ENCODE measurements around the gene HOXA3. TPM values are rescaled to one million over a fixed set of nuclear protein-coding genes. Genes with fewer than 3 reads are reported as not detected.

The HOXA3 gene
- total and polyA plus RNA-seq, 8 donors: 0.87 to 42.6 (median 5.0) TPM

DNA sequence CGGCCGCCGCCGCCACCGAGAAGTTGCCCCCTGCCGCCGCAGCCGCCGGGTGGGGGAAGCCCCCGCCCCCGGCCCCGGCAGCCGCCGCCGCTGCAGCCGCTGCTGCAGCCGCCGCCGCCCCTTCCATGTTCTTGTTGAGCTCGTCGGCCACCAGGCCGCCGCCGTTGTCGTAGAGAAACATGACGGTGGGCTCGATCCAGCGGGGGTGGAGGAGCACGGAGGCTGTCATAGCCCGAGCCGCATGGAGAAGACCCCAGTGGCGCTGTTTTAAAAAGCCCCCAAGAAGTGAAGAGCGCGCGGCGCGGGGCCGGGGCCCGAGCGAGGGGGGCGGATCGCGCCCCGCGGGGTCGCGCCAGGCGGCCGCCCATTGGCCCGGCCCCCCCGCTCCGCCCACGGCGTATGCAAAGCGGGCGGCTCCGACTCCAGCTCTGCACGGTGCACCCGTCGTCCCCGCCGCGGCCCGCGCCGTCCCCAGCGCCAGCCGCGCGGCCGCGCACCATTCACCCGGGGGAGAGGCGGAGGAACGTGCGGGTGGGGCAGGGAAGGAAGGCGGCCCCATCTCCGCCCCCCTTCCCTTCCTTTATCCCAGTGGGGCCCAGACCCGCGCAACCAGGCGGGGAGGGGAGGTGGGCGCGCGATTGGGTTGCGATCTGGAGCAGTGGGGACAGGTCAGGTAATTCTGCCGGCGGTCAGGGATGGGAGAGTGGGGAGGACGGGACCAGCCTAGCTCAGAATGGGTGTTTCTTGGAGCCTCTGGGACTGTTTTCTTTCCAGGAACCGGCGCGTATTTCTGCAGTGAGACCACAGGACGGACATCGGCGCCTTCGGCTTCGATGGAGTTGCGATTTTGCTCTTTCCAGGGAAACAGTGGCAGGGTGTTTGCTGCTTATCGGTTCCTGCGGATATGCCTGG is 47.7 kb upstream of the HOXA3 start, which contains the start of gene HOXA13:
TSS of gene HOXA13 (minus strand) at position 243 of the 912 bp plus-strand sequence. CDS start at position 229, 14 bp downstream.
- Histone ChIP-seq H3K36me3 (no peaks in the 10 kb centered on the region), H3K27ac (no peak within 1 kb of the TSS), H3K4me1 (peaks cover 35 to 58% (median 47%) of the 10 kb centered on the region in 4 donors), H3K4me3 (peak within 1 kb of the TSS; percentile 28 to 50 (median 40)), H3K9me3 (no peaks in the 10 kb centered on the region), H3K27me3 (peaks cover 48 to 100% (median 95%) of the 10 kb centered on the region in 3 donors)
- peak in 1 of 2 donors; percentile 52 for DNase-seq
- TF ChIP-seq CTCF (IDR thresholded peaks at IDR 0.05): no peak
- no peak for TF ChIP-seq POLR2AphosphoS5 (IDR thresholded peaks at IDR 0.05)
- TF ChIP-seq EP300 (IDR thresholded peaks at IDR 0.05): no peak
- no peak for TF ChIP-seq POLR2A (IDR thresholded peaks at IDR 0.05)
- WGBS, 5 donors: 2 to 4% (median 2%) methylated on average over 30 to 98 of the region's 99 CpGs
- intact Hi-C loops (cut with DNase I; ENCODE audit: low total_unique reads): loop anchor here (10.0 kb wide), 3 partner anchors 375 to 815 kb away; no protein-coding TSS in a partner anchor

DNA sequence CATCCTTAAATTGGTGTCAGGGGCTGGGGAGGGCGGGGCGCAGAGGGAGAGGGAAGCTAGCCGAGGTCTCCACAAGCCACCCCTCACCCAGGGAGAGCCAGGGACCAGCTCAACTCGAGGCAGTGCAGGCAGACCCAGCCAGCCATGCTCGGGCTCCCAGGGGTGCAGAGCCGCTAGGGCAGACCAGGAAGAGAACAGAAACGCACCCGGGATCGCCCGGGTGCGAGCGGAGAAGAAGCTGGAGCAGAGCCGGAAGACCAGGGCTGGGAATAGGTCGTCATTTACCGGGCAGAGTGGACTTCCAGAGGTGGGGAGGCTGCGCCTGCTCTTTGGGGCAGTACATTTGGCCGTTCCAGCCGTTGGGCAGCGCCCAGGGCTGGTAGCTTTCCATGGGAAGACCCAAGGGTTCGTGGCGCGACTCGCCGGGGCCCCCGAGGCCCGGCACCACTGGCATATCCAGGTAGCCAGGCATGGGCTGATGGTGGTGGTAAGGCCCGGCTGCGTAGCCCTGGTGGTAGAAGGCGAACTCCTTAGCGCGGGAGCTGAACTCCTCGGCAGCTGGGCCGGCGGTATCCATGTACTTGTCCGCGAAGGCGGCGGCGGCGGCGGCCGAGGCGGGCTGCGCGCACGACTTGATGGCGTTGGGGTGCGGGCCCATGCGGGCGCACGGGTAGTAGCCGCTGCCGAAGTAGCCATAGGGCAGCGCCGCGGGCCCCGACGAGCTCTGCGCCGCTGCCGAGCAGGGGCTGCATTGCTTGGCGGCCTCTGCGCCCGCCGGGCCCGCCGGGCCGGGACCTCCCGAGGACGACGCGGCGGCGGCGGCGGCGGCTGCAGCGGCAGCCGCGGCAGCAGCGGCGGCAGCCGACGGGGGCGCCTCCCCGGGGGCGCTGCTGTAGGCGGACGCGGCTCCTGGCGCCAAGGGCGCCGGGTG is 46.8 kb upstream of the HOXA3 start:
- H3K4me3 ChIP-seq: peak overlapping the region in 3 of 4 donors; percentile 20 to 46 (median 39)
- no peak overlapping the region for H3K27ac ChIP-seq
- no peak for TF ChIP-seq CTCF (IDR thresholded peaks at IDR 0.05)
- TF ChIP-seq POLR2AphosphoS5 (IDR thresholded peaks at IDR 0.05): no peak
- TF ChIP-seq EP300 (IDR thresholded peaks at IDR 0.05): no peak
- no peak for TF ChIP-seq POLR2A (IDR thresholded peaks at IDR 0.05)
- intact Hi-C loops (cut with DNase I; ENCODE audit: low total_unique reads): no loop called here
- no peaks in the 10 kb centered on the region for H3K36me3 ChIP-seq
- WGBS, 5 donors: 3 to 12% (median 5%) methylated on average over 25 to 93 of the region's 93 CpGs
- H3K9me3 ChIP-seq: no peaks in the 10 kb centered on the region
- H3K27me3 ChIP-seq: peaks cover 48 to 100% (median 95%) of the 10 kb centered on the region in 3 donors
- peaks cover 31 to 49% (median 42%) of the 10 kb centered on the region in 4 donors for H3K4me1 ChIP-seq
- no peak for DNase-seq

- no peak for DNase-seq
- Histone ChIP-seq H3K27ac (no peak overlapping the region), H3K4me1 (peaks cover 31 to 53% (median 46%) of the 10 kb centered on the region in 4 donors), H3K36me3 (no peaks in the 10 kb centered on the region), H3K4me3 (no peak overlapping the region), H3K27me3 (peaks cover 50 to 100% (median 94%) of the 10 kb centered on the region in 3 donors), H3K9me3 (no peaks in the 10 kb centered on the region)
- intact Hi-C loops (cut with DNase I; ENCODE audit: low total_unique reads): no loop called here
- no peak for TF ChIP-seq CTCF (IDR thresholded peaks at IDR 0.05)
- WGBS, 5 donors: 11 to 19% (median 15%) methylated on average over 29 of the region's 29 CpGs
Observed at GRCh38 chr7:27198138-27198841, 45.9 kb upstream of the HOXA3 start.
